ENCODE measurements around the gene SEC31B. TPM values are rescaled to one million over a fixed set of nuclear protein-coding genes. Genes with fewer than 3 reads are reported as not detected.

The SEC31B gene
- total and polyA plus RNA-seq, 2 donors (not counting 3 experiments of a cell fraction or from before 2014, with no cell fraction given) = 11.1 to 14.4 TPM

DNA sequence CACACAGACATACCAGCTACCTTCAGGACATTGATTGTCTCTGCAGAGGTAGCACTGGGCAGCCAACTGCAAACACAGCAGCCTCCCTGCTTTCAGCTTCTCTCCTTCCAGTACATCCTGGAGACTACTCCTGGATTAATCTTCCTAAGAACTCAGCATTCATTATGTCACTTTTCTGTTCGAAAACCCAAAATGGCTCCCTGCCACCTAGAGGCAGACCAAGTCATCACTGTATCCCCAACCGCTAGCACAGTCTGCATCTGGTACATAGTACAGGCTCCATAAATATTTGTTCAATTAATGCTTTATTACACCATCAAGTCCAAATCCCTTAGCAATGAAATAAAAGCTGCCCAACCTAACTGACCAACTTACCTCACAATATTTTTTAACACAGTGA is 5.0 kb upstream of the SEC31B start:
- intact Hi-C loops (cut with micrococcal nuclease) (no loop called here), dilution Hi-C loops (cut with MboI; ENCODE audit: extremely low pct_ligation_motif_present, low sequenced_read_pairs) (no loop called here)
- DNase-seq (ENCODE audit: low read depth, low spot score) (no peak), FAIRE-seq (no peak)
- ChIA-PET POLR2A (no interaction called here), CTCF (interaction anchor here (1.0 to 1.3 kb wide), 2 partner anchors 16 to 87 kb away, joined by 3 to 4 read pairs; no protein-coding TSS in a partner anchor)
- H3K4me2 ChIP-seq (ENCODE audit: insufficient read depth, low read length) = no peak overlapping the region
- H3K79me2 ChIP-seq (ENCODE audit: control insufficient read depth, insufficient read depth, low read length) = peaks cover 19% of the 10 kb centered on the region
- no peaks in the 10 kb centered on the region for H4K20me1 ChIP-seq (replicated peaks; ENCODE audit: control insufficient read depth, extremely low read depth, insufficient read depth, low read length)
- no TSS peak for BruUV-seq (replicated peaks)
- peaks cover 11 to 18% of the 10 kb centered on the region in 2 experiments for H3K36me3 ChIP-seq (ENCODE audit: control insufficient read depth in 2 of 2, extremely low read depth in 1 of 2, insufficient read depth in 2 of 2, low read length in 2 of 2)
- H3K27me3 ChIP-seq (ENCODE audit: control insufficient read depth in 2 of 2, insufficient read depth in 2 of 2, low read length in 2 of 2) = no peaks in the 10 kb centered on the region
- H2AFZ ChIP-seq (ENCODE audit: low read depth, low read length) = no peak overlapping the region
- H3K9ac ChIP-seq (replicated peaks; ENCODE audit: extremely low read depth, insufficient read depth, low read length) = no peak overlapping the region
- H3K4me1 ChIP-seq (ENCODE audit: control insufficient read depth, extremely low read depth, insufficient read depth, low read length) = peaks cover 34% of the 10 kb centered on the region
- no peak overlapping the region for H3K27ac ChIP-seq (ENCODE audit: insufficient read depth, low read depth, low read length)
- H3K9me3 ChIP-seq (replicated peaks; ENCODE audit: control insufficient read depth, insufficient read depth, low read length) = no peaks in the 10 kb centered on the region
- H3K9me1 ChIP-seq (replicated peaks; ENCODE audit: control insufficient read depth, extremely low read depth, insufficient read depth, low read length) = no peaks in the 10 kb centered on the region
- TF ChIP-seq FOS (IDR thresholded peaks at IDR 0.05; ENCODE audit: borderline replicate concordance, insufficient read depth, low read length) (no peak), JUN (IDR thresholded peaks at IDR 0.05; ENCODE audit: borderline replicate concordance, insufficient read depth, insufficient read length, low read depth) (no peak)
- H3K4me3 ChIP-seq (replicated peaks in 1 of 3; ENCODE audit: insufficient read depth in 1 of 3, low read depth in 1 of 3, low read length in 3 of 3) = no peak overlapping the region

DNA sequence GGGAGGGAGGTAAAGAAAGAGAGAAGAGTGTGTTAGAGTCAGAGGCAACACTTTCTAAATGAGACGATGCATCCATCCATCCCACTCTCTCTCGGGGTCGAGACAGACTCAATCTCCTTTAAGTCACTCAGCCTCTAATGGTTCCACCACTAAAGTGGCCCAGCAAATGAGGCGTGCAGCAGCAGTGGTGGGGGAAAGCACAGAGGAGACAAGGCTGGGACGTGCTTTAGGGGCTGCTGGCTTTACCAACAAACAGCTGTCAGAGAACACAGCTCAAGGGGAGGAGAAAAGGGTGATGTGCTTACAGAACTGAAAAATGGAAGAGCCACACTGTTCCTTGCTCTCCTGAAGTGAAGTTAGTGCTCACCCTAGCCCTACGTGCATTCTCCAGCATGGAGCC is 4.5 kb upstream of the SEC31B start:
- Histone ChIP-seq H2AFZ (ENCODE audit: low read depth, low read length) (no peak overlapping the region), H4K20me1 (replicated peaks; ENCODE audit: control insufficient read depth, extremely low read depth, insufficient read depth, low read length) (no peaks in the 10 kb centered on the region), H3K27ac (ENCODE audit: insufficient read depth, low read depth, low read length) (no peak overlapping the region), H3K9me3 (replicated peaks; ENCODE audit: control insufficient read depth, insufficient read depth, low read length) (no peaks in the 10 kb centered on the region), H3K4me3 (replicated peaks in 1 of 3; ENCODE audit: insufficient read depth in 1 of 3, low read depth in 1 of 3, low read length in 3 of 3) (no peak overlapping the region), H3K36me3 (ENCODE audit: control insufficient read depth in 2 of 2, extremely low read depth in 1 of 2, insufficient read depth in 2 of 2, low read length in 2 of 2) (peaks cover 11 to 18% of the 10 kb centered on the region in 2 experiments), H3K27me3 (ENCODE audit: control insufficient read depth in 2 of 2, insufficient read depth in 2 of 2, low read length in 2 of 2) (no peaks in the 10 kb centered on the region), H3K4me2 (ENCODE audit: insufficient read depth, low read length) (no peak overlapping the region), H3K4me1 (ENCODE audit: control insufficient read depth, extremely low read depth, insufficient read depth, low read length) (peaks cover 37% of the 10 kb centered on the region), H3K79me2 (ENCODE audit: control insufficient read depth, insufficient read depth, low read length) (peaks cover 15% of the 10 kb centered on the region), H3K9ac (replicated peaks; ENCODE audit: extremely low read depth, insufficient read depth, low read length) (no peak overlapping the region), H3K9me1 (replicated peaks; ENCODE audit: control insufficient read depth, extremely low read depth, insufficient read depth, low read length) (no peaks in the 10 kb centered on the region)
- TF ChIP-seq, protein P1, sequence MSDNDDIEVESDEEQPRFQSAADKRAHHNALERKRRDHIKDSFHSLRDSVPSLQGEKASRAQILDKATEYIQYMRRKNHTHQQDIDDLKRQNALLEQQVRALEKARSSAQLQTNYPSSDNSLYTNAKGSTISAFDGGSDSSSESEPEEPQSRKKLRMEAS (IDR thresholded peaks at IDR 0.05; ENCODE audit: insufficient read depth, insufficient read length) = no peak
- TF ChIP-seq, protein P2, sequence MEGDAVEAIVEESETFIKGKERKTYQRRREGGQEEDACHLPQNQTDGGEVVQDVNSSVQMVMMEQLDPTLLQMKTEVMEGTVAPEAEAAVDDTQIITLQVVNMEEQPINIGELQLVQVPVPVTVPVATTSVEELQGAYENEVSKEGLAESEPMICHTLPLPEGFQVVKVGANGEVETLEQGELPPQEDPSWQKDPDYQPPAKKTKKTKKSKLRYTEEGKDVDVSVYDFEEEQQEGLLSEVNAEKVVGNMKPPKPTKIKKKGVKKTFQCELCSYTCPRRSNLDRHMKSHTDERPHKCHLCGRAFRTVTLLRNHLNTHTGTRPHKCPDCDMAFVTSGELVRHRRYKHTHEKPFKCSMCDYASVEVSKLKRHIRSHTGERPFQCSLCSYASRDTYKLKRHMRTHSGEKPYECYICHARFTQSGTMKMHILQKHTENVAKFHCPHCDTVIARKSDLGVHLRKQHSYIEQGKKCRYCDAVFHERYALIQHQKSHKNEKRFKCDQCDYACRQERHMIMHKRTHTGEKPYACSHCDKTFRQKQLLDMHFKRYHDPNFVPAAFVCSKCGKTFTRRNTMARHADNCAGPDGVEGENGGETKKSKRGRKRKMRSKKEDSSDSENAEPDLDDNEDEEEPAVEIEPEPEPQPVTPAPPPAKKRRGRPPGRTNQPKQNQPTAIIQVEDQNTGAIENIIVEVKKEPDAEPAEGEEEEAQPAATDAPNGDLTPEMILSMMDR (IDR thresholded peaks at IDR 0.05; ENCODE audit: extremely low read depth in 1 of 2, insufficient read depth in 1 of 2, low read depth in 1 of 2, low read length in 2 of 2) = no peak
- TF ChIP-seq POLR2A (IDR thresholded peaks at IDR 0.05; ENCODE audit: low read depth, low read length) (no peak), FOS (IDR thresholded peaks at IDR 0.05; ENCODE audit: borderline replicate concordance, insufficient read depth, low read length) (no peak), GATA2 (IDR thresholded peaks at IDR 0.05; ENCODE audit: insufficient read depth, insufficient read length, low read depth, low read length) (no peak), POLR2AphosphoS5 (IDR thresholded peaks at IDR 0.05; ENCODE audit: insufficient read depth, low read depth, low read length) (no peak), JUN (IDR thresholded peaks at IDR 0.05; ENCODE audit: borderline replicate concordance, insufficient read depth, insufficient read length, low read depth) (no peak), MYC (IDR thresholded peaks at IDR 0.05; ENCODE audit: low read depth, low read length) (no peak), EZH2 (IDR thresholded peaks at IDR 0.05; ENCODE audit: borderline replicate concordance, low read depth, low read length, severe bottlenecking) (no peak)
- no peak for FAIRE-seq
- dilution Hi-C loops (cut with MboI; ENCODE audit: extremely low pct_ligation_motif_present, low sequenced_read_pairs) = no loop called here
- ChIA-PET CTCF (interaction anchor here (1.0 to 4.6 kb wide), 3 partner anchors 15 to 86 kb away, joined by 3 to 14 read pairs (median 4); no protein-coding TSS in a partner anchor), POLR2A (no interaction called here)
- no TSS peak for BruUV-seq (replicated peaks)
- no peak for DNase-seq (ENCODE audit: low read depth, low spot score)
- intact Hi-C loops (cut with micrococcal nuclease) = no loop called here

Measured in endothelial cell of umbilical vein (primary cell).